GM23338 (cell line): ENCODE measurements around the gene ITGA1. TPM values are rescaled to one million over a fixed set of nuclear protein-coding genes. Genes with fewer than 3 reads are reported as not detected.

ENCODE experiments used
- ATAC-seq: fragments of 200-7000 bp; cut with Tn5 transposase; 3 replicates; pipeline ENCODE4 v1.9.1; 2020
- DNase-seq: peaks from one replicate; pipeline ENCODE4 v3.0.0-alpha.2; 2015; ENCODE audit warnings: low spot score
- H2AFZ ChIP-seq: fragments of 200-600 bp; sonication (generic); 2 replicates; pipeline ENCODE4 v1.8.0; 2016; ENCODE audit warnings: antibody characterized with exemption, mild to moderate bottlenecking, moderate library complexity
- H3F3A ChIP-seq: fragments of 200-600 bp; sonication (generic); replicated peaks from 2 replicates; pipeline ENCODE4 v1.8.0; 2017; ENCODE audit warnings: antibody characterized with exemption, mixed run types, low read depth
- H3K27ac ChIP-seq: fragments of 200-600 bp; sonication (generic); 2 replicates; pipeline ENCODE4 v1.6.1; 2016; ENCODE audit warnings: low read depth
- H3K27me3 ChIP-seq: fragments of 200-600 bp; sonication (generic); 2 replicates; pipeline ENCODE4 v1.8.0; 2016; ENCODE audit warnings: mild to moderate bottlenecking, mixed run types, moderate library complexity; ENCODE audit not compliant: insufficient read depth
- H3K36me3 ChIP-seq: fragments of 200-600 bp; sonication (generic); 2 replicates; pipeline ENCODE4 v1.8.0; 2016; ENCODE audit warnings: mild to moderate bottlenecking; ENCODE audit not compliant: insufficient read depth
- H3K4me1 ChIP-seq: fragments of 200-600 bp; sonication (generic); 2 replicates; pipeline ENCODE4 v1.8.0; 2016; ENCODE audit warnings: mild to moderate bottlenecking, moderate library complexity; ENCODE audit not compliant: insufficient read depth
- H3K4me2 ChIP-seq: fragments of 200-600 bp; sonication (generic); 2 replicates; pipeline ENCODE4 v1.7.1; 2017; ENCODE audit warnings: mixed run types
- H3K4me3 ChIP-seq: fragments of 200-600 bp; sonication (generic); 2 replicates; pipeline ENCODE4 v1.6.1; 2016; ENCODE audit warnings: mixed run types
- H3K79me2 ChIP-seq: fragments of 200-600 bp; sonication (generic); replicated peaks from 2 replicates; pipeline ENCODE4 v1.8.0; 2017; ENCODE audit warnings: mild to moderate bottlenecking; ENCODE audit not compliant: insufficient read depth
- H3K9me2 ChIP-seq: fragments of 200-600 bp; sonication (generic); 2 replicates; pipeline ENCODE4 v1.8.0; 2017; ENCODE audit not compliant: insufficient read depth
- H4K20me1 ChIP-seq: fragments of 200-600 bp; sonication (generic); replicated peaks from 2 replicates; pipeline ENCODE4 v1.8.0; 2017; ENCODE audit warnings: mild to moderate bottlenecking; ENCODE audit not compliant: insufficient read depth
- H3K27ac Mint-ChIP-seq: 2 replicates; pipeline ENCODE4 v1.8.0; 2020; ENCODE audit warnings: inconsistent platforms, mild to moderate bottlenecking, moderate library complexity, mixed read lengths
- H3K27me3 Mint-ChIP-seq: 3 replicates; pipeline ENCODE4 v1.8.0; 2022; ENCODE audit warnings: low read depth, mild to moderate bottlenecking, moderate library complexity, mixed read lengths, inconsistent platforms; ENCODE audit not compliant: insufficient read depth, poor library complexity
- H3K36me3 Mint-ChIP-seq: 3 replicates; pipeline ENCODE4 v1.8.0; 2021; ENCODE audit warnings: low read depth, mild to moderate bottlenecking, inconsistent platforms, moderate library complexity, mixed read lengths
- H3K4me1 Mint-ChIP-seq: 3 replicates; pipeline ENCODE4 v1.8.0; 2020; ENCODE audit warnings: mild to moderate bottlenecking, inconsistent platforms, mixed read lengths
- H3K4me3 Mint-ChIP-seq: 3 replicates; pipeline ENCODE4 v1.8.0; 2021; ENCODE audit warnings: moderate library complexity, mild to moderate bottlenecking, inconsistent platforms, mixed read lengths
- H3K9me3 Mint-ChIP-seq: 3 replicates; pipeline ENCODE4 v1.8.0; 2020; ENCODE audit warnings: moderate library complexity, mild to moderate bottlenecking, inconsistent platforms, mixed read lengths
- CREB1 ChIP-seq: fragments of 250-450 bp; sonication (Bioruptor Pico); IDR thresholded peaks from 2 replicates; pipeline ENCODE4 v1.5.0; 2020; ENCODE audit warnings: low read depth, mild to moderate bottlenecking, moderate library complexity
- EZH2 ChIP-seq: fragments of 200-600 bp; sonication (generic); IDR thresholded peaks from one replicate; pipeline ENCODE4 v1.8.0; 2017; ENCODE audit warnings: antibody characterized with exemption, mild to moderate bottlenecking, low read depth; ENCODE audit not compliant: unreplicated experiment
- EZH2phosphoT487 ChIP-seq: fragments of 200-600 bp; sonication (generic); IDR thresholded peaks from one replicate; pipeline ENCODE4 v1.8.1; 2018; ENCODE audit warnings: antibody characterized with exemption; ENCODE audit not compliant: unreplicated experiment
- JUNB ChIP-seq: IDR thresholded peaks from one replicate; pipeline ENCODE4 v1.6.1; 2016; ENCODE audit warnings: antibody characterized with exemption; ENCODE audit not compliant: unreplicated experiment
- NANOG ChIP-seq: IDR thresholded peaks from 2 replicates; pipeline ENCODE4 v1.6.1; 2016; ENCODE audit warnings: antibody characterized with exemption, borderline replicate concordance
- POLR2AphosphoS5 ChIP-seq: IDR thresholded peaks from 2 replicates; pipeline ENCODE4 v1.6.1; 2016; ENCODE audit warnings: antibody characterized with exemption, low read depth
- STAT1 ChIP-seq: IDR thresholded peaks from one replicate; pipeline ENCODE4 v1.6.1; 2016; ENCODE audit warnings: antibody characterized with exemption; ENCODE audit not compliant: unreplicated experiment
- ZNF114 ChIP-seq: fragments of 250-450 bp; sonication (Bioruptor Pico); IDR thresholded peaks from 2 replicates; pipeline ENCODE4 v1.5.0; 2020; ENCODE audit warnings: mild to moderate bottlenecking, moderate library complexity
- ZNF331 ChIP-seq: fragments of 250-450 bp; sonication (Bioruptor Pico); IDR thresholded peaks from 2 replicates; pipeline ENCODE4 v1.5.0; 2020; ENCODE audit warnings: low read depth, mild to moderate bottlenecking, moderate library complexity
- polyA plus RNA-seq: library from polyadenylated mRNA; unstranded; fragments of >200 nt; fragmentation: Nextera tagmentation; extraction: Ambion mirVana; gene quantifications from 2 replicates; pipeline ENCODE4 v1.2.1, GENCODE V29; 2016
- total RNA-seq: library from RNA; depleted of rRNA; stranded (reverse); fragments of >200 nt; shearing (Covaris generic); gene quantifications from 2 replicates; pipeline ENCODE4 v1.2.3, GENCODE V29; 2014
- TF ChIP-seq, protein P1 (sequence below), 2 experiments: fragments of 200-600 bp in 1 of 2; sonication (generic) in 1 of 2; conservative IDR thresholded peaks; 2 replicates each; pipeline versions ENCODE4 v1.5.1 to v1.6.1; 2016 to 2017; ENCODE audit warnings: antibody characterized with exemption in 2 of 2, low read depth in 2 of 2, mild to moderate bottlenecking in 2 of 2, moderate library complexity in 1 of 2
- TF ChIP-seq, protein P2 (sequence below): fragments of 250-450 bp; sonication (Bioruptor Pico); IDR thresholded peaks from 2 replicates; pipeline ENCODE4 v1.5.0; 2020; ENCODE audit warnings: mild to moderate bottlenecking, moderate library complexity
- TF ChIP-seq, protein P3 (sequence below): IDR thresholded peaks from 2 replicates; pipeline ENCODE4 v1.6.1; 2016; ENCODE audit warnings: antibody characterized with exemption

Gene ITGA1
- total and polyA plus RNA-seq, 2 experiments from 2014 or later: 1.8 to 4.9 TPM

DNA sequence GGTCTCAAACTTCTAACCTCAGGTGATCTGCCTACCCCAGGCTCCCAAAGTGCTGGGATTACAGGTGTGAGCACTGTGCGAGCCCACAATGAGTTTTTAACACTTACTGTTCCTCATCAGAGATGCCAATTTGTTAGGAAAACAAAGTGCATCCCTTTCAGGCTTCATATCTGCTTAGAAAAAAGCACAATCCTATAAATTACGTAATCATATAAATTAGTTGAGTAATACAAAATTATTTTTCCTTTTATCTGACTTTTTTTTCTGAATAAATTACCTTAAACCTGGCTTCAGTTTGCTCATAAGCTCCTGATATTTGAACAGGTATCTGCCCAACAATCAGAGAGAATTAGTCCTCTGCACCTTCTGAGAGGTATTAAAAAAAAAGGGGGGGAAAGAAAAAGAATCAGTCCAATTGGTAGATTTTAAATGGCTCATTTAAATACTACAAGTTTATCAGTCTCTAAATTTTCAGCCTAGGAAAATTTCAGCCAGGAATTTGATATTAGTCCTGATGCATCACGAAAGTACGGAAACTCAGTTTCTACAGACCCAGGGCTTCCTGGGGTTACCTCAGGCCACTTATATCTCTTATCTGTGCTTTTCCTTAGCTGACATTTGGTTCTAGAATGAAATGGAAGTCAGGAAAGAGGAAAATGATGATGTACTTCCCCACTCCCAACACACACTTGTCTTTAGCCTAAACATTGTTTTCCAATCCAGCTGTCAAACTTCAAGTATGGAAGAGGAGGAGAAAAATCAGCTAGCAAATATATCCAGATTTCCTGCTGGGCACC lies 26.8 kb downstream of the ITGA1 start (continued):
- TF ChIP-seq EZH2 (no peak), ZNF331 (CRISPR knock-in tag) (no peak), JUNB (no peak)
- TF ChIP-seq, protein P1, sequence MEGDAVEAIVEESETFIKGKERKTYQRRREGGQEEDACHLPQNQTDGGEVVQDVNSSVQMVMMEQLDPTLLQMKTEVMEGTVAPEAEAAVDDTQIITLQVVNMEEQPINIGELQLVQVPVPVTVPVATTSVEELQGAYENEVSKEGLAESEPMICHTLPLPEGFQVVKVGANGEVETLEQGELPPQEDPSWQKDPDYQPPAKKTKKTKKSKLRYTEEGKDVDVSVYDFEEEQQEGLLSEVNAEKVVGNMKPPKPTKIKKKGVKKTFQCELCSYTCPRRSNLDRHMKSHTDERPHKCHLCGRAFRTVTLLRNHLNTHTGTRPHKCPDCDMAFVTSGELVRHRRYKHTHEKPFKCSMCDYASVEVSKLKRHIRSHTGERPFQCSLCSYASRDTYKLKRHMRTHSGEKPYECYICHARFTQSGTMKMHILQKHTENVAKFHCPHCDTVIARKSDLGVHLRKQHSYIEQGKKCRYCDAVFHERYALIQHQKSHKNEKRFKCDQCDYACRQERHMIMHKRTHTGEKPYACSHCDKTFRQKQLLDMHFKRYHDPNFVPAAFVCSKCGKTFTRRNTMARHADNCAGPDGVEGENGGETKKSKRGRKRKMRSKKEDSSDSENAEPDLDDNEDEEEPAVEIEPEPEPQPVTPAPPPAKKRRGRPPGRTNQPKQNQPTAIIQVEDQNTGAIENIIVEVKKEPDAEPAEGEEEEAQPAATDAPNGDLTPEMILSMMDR (conservative IDR thresholded peaks at IDR 0.05; ENCODE audit: low read depth in 2 of 2): no peak

DNA sequence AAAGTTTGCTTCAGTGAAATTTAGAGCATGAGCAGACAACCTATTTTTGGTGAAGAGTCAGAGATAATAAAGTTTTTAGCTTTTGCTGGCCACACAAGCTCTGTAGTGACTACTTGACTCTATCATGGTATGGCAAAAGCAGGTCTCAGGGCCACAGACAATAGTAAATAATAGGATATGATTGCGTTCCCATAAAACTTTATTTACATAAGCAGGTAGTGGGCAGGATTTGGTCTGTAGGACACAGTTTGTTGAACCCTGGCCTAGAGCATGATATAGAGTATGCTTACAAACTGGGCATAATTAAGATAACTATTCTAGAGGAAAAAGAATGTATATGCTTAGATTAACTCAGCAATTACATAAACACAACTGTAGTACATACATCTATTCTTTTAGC lies 30.1 kb downstream of the ITGA1 start:
- no peaks in the 10 kb centered on the region for H3K27me3 ChIP-seq
- H4K20me1 ChIP-seq: no peaks in the 10 kb centered on the region
- ATAC-seq: no peak
- Mint-ChIP-seq H3K9me3 (no peaks in the 10 kb centered on the region), H3K4me3 (no peak overlapping the region), H3K36me3 (no peaks in the 10 kb centered on the region), H3K27me3 (no peaks in the 10 kb centered on the region), H3K27ac (no peak overlapping the region), H3K4me1 (peaks cover 20% of the 10 kb centered on the region)
- no peaks in the 10 kb centered on the region for H3K9me2 ChIP-seq
- no peak overlapping the region for H3K4me2 ChIP-seq
- no peaks in the 10 kb centered on the region for H3K36me3 ChIP-seq
- no peaks in the 10 kb centered on the region for H3F3A ChIP-seq
- H3K4me3 ChIP-seq: no peak overlapping the region
- no peak overlapping the region for H3K27ac ChIP-seq
- no peaks in the 10 kb centered on the region for H3K79me2 ChIP-seq
- no peak overlapping the region for H2AFZ ChIP-seq
- H3K4me1 ChIP-seq: peaks cover 10% of the 10 kb centered on the region; the same call in 1 of the 2 replicates
- TF ChIP-seq, protein P2, sequence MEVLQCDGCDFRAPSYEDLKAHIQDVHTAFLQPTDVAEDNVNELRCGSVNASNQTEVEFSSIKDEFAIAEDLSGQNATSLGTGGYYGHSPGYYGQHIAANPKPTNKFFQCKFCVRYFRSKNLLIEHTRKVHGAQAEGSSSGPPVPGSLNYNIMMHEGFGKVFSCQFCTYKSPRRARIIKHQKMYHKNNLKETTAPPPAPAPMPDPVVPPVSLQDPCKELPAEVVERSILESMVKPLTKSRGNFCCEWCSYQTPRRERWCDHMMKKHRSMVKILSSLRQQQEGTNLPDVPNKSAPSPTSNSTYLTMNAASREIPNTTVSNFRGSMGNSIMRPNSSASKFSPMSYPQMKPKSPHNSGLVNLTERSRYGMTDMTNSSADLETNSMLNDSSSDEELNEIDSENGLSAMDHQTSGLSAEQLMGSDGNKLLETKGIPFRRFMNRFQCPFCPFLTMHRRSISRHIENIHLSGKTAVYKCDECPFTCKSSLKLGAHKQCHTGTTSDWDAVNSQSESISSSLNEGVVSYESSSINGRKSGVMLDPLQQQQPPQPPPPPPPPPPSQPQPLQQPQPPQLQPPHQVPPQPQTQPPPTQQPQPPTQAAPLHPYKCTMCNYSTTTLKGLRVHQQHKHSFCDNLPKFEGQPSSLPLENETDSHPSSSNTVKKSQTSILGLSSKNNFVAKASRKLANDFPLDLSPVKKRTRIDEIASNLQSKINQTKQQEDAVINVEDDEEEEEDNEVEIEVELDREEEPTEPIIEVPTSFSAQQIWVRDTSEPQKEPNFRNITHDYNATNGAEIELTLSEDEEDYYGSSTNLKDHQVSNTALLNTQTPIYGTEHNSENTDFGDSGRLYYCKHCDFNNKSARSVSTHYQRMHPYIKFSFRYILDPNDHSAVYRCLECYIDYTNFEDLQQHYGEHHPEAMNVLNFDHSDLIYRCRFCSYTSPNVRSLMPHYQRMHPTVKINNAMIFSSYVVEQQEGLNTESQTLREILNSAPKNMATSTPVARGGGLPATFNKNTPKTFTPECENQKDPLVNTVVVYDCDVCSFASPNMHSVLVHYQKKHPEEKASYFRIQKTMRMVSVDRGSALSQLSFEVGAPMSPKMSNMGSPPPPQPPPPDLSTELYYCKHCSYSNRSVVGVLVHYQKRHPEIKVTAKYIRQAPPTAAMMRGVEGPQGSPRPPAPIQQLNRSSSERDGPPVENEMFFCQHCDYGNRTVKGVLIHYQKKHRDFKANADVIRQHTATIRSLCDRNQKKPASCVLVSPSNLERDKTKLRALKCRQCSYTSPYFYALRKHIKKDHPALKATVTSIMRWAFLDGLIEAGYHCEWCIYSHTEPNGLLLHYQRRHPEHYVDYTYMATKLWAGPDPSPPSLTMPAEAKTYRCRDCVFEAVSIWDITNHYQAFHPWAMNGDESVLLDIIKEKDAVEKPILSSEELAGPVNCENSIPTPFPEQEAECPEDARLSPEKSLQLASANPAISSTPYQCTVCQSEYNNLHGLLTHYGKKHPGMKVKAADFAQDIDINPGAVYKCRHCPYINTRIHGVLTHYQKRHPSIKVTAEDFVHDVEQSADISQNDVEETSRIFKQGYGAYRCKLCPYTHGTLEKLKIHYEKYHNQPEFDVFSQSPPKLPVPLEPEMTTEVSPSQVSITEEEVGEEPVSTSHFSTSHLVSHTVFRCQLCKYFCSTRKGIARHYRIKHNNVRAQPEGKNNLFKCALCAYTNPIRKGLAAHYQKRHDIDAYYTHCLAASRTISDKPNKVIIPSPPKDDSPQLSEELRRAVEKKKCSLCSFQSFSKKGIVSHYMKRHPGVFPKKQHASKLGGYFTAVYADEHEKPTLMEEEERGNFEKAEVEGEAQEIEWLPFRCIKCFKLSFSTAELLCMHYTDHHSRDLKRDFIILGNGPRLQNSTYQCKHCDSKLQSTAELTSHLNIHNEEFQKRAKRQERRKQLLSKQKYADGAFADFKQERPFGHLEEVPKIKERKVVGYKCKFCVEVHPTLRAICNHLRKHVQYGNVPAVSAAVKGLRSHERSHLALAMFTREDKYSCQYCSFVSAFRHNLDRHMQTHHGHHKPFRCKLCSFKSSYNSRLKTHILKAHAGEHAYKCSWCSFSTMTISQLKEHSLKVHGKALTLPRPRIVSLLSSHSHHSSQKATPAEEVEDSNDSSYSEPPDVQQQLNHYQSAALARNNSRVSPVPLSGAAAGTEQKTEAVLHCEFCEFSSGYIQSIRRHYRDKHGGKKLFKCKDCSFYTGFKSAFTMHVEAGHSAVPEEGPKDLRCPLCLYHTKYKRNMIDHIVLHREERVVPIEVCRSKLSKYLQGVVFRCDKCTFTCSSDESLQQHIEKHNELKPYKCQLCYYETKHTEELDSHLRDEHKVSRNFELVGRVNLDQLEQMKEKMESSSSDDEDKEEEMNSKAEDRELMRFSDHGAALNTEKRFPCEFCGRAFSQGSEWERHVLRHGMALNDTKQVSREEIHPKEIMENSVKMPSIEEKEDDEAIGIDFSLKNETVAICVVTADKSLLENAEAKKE: no peak
- TF ChIP-seq, protein P3, sequence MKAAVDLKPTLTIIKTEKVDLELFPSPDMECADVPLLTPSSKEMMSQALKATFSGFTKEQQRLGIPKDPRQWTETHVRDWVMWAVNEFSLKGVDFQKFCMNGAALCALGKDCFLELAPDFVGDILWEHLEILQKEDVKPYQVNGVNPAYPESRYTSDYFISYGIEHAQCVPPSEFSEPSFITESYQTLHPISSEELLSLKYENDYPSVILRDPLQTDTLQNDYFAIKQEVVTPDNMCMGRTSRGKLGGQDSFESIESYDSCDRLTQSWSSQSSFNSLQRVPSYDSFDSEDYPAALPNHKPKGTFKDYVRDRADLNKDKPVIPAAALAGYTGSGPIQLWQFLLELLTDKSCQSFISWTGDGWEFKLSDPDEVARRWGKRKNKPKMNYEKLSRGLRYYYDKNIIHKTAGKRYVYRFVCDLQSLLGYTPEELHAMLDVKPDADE: no peak
- TF ChIP-seq NANOG: no peak
- TF ChIP-seq STAT1: no peak
- no peak for TF ChIP-seq CREB1 (CRISPR knock-in tag)
- TF ChIP-seq, protein P1 (conservative IDR thresholded peaks at IDR 0.05; ENCODE audit: low read depth in 2 of 2): no peak
- no peak for TF ChIP-seq EZH2phosphoT487
- TF ChIP-seq POLR2AphosphoS5: no peak
- no peak for TF ChIP-seq ZNF114 (CRISPR knock-in tag)
- TF ChIP-seq ZNF331 (CRISPR knock-in tag): no peak
- DNase-seq: no peak
